Measurements from ENCODE around the gene ITPKB. TPM values are rescaled to one million over a fixed set of nuclear protein-coding genes. Genes with fewer than 3 reads are reported as not detected.
A peak's percentile ranks its signal among the peaks of the same experiment; 100 is the strongest.

Gene ITPKB
- total RNA-seq, 2 experiments from 2014 or later, result 30.7 to 30.8 TPM

- peaks cover 25% of the 10 kb centered on the region for H3K36me3 Mint-ChIP-seq
- no peaks in the 10 kb centered on the region for H3K27me3 Mint-ChIP-seq
- H3K4me3 Mint-ChIP-seq, result peak overlapping the region; percentile 68
- peak overlapping the region; percentile 82 for H3K27ac Mint-ChIP-seq
- H3K9me3 Mint-ChIP-seq, result no peaks in the 10 kb centered on the region
- H3K4me1 Mint-ChIP-seq, result peaks cover 90% of the 10 kb centered on the region
- DNase-seq, result no peak
Observed at GRCh38 chr1:226665505-226666163, 73.4 kb downstream of the ITPKB start.

GRCh38 chr1:226664413-226665101 lies 74.5 kb downstream of the ITPKB start:
- H3K4me3 Mint-ChIP-seq, result no peak overlapping the region
- peaks cover 94% of the 10 kb centered on the region for H3K4me1 Mint-ChIP-seq

GRCh38 chr1:226663327-226663704 lies 75.8 kb downstream of the ITPKB start:
- peak overlapping the region; percentile 93 for H3K27ac Mint-ChIP-seq
- peak overlapping the region; percentile 65 for H3K4me3 Mint-ChIP-seq
- peaks cover 26% of the 10 kb centered on the region for H3K36me3 Mint-ChIP-seq
- no peaks in the 10 kb centered on the region for H3K27me3 Mint-ChIP-seq
- H3K4me1 Mint-ChIP-seq, result peaks cover 96% of the 10 kb centered on the region
- DNase-seq, result no peak
- H3K9me3 Mint-ChIP-seq, result no peaks in the 10 kb centered on the region

More at GRCh38 chr1:226664413-226665101, 74.5 kb downstream of the ITPKB start:
- peaks cover 27% of the 10 kb centered on the region for H3K36me3 Mint-ChIP-seq
- DNase-seq, result no peak
- no peaks in the 10 kb centered on the region for H3K9me3 Mint-ChIP-seq
- H3K27me3 Mint-ChIP-seq, result no peaks in the 10 kb centered on the region
- peak overlapping the region; percentile 93 for H3K27ac Mint-ChIP-seq

GRCh38 chr1:226662642-226663326 lies 76.3 kb downstream of the ITPKB start:
- peak; percentile 85 for DNase-seq
- peaks cover 26% of the 10 kb centered on the region for H3K36me3 Mint-ChIP-seq
- H3K4me3 Mint-ChIP-seq, result peak overlapping the region; percentile 43
- peaks cover 96% of the 10 kb centered on the region for H3K4me1 Mint-ChIP-seq
- no peaks in the 10 kb centered on the region for H3K27me3 Mint-ChIP-seq
- H3K27ac Mint-ChIP-seq, result peak overlapping the region; percentile 93
- no peaks in the 10 kb centered on the region for H3K9me3 Mint-ChIP-seq

GRCh38 chr1:226661965-226662364 lies 77.1 kb downstream of the ITPKB start:
- Mint-ChIP-seq H3K4me1 (peaks cover 96% of the 10 kb centered on the region), H3K27ac (peak overlapping the region; percentile 93), H3K4me3 (peak overlapping the region; percentile 32), H3K9me3 (no peaks in the 10 kb centered on the region), H3K27me3 (no peaks in the 10 kb centered on the region), H3K36me3 (peaks cover 22% of the 10 kb centered on the region)
- no peak for DNase-seq

- DNase-seq, result no peak
- peaks cover 96% of the 10 kb centered on the region for H3K4me1 Mint-ChIP-seq
- no peaks in the 10 kb centered on the region for H3K27me3 Mint-ChIP-seq
- no peaks in the 10 kb centered on the region for H3K9me3 Mint-ChIP-seq
- H3K4me3 Mint-ChIP-seq, result no peak overlapping the region
- H3K36me3 Mint-ChIP-seq, result peaks cover 20% of the 10 kb centered on the region
- peak overlapping the region; percentile 93 for H3K27ac Mint-ChIP-seq
Observed at GRCh38 chr1:226661271-226661670, 77.8 kb downstream of the ITPKB start.

GRCh38 chr1:226660410-226661182 lies 78.5 kb downstream of the ITPKB start:
- Mint-ChIP-seq H3K4me1 (peaks cover 96% of the 10 kb centered on the region), H3K27ac (peak overlapping the region; percentile 93), H3K27me3 (no peaks in the 10 kb centered on the region), H3K4me3 (peak overlapping the region; percentile 47), H3K9me3 (no peaks in the 10 kb centered on the region), H3K36me3 (peaks cover 15% of the 10 kb centered on the region)
- DNase-seq, result no peak

GRCh38 chr1:226659641-226660040 lies 79.4 kb downstream of the ITPKB start:
- H3K27ac Mint-ChIP-seq, result peak overlapping the region; percentile 93
- no peaks in the 10 kb centered on the region for H3K9me3 Mint-ChIP-seq
- no peak overlapping the region for H3K4me3 Mint-ChIP-seq
- no peak for DNase-seq
- H3K27me3 Mint-ChIP-seq, result no peaks in the 10 kb centered on the region
- H3K36me3 Mint-ChIP-seq, result peaks cover 14% of the 10 kb centered on the region
- H3K4me1 Mint-ChIP-seq, result peaks cover 96% of the 10 kb centered on the region

GRCh38 chr1:226659136-226659535 lies 79.9 kb downstream of the ITPKB start:
- Mint-ChIP-seq H3K27me3 (no peaks in the 10 kb centered on the region), H3K4me1 (peaks cover 95% of the 10 kb centered on the region), H3K9me3 (no peaks in the 10 kb centered on the region), H3K27ac (peak overlapping the region; percentile 79), H3K36me3 (peaks cover 18% of the 10 kb centered on the region), H3K4me3 (no peak overlapping the region)
- DNase-seq, result no peak

- Mint-ChIP-seq H3K4me1 (peaks cover 90% of the 10 kb centered on the region), H3K27me3 (no peaks in the 10 kb centered on the region)
Observed at GRCh38 chr1:226658546-226659125, 80.4 kb downstream of the ITPKB start.

GRCh38 chr1:226657895-226658545 lies 81.1 kb downstream of the ITPKB start:
- H3K36me3 Mint-ChIP-seq, result peaks cover 18% of the 10 kb centered on the region
- H3K27me3 Mint-ChIP-seq, result no peaks in the 10 kb centered on the region
- no peak for DNase-seq
- H3K27ac Mint-ChIP-seq, result peak overlapping the region; percentile 79
- H3K4me1 Mint-ChIP-seq, result peaks cover 83% of the 10 kb centered on the region
- H3K9me3 Mint-ChIP-seq, result no peaks in the 10 kb centered on the region
- H3K4me3 Mint-ChIP-seq, result no peak overlapping the region

More at GRCh38 chr1:226658546-226659125, 80.4 kb downstream of the ITPKB start:
- no peak overlapping the region for H3K4me3 Mint-ChIP-seq
- no peaks in the 10 kb centered on the region for H3K9me3 Mint-ChIP-seq
- H3K36me3 Mint-ChIP-seq, result peaks cover 18% of the 10 kb centered on the region
- no peak for DNase-seq
- peak overlapping the region; percentile 79 for H3K27ac Mint-ChIP-seq

- no peak for DNase-seq
- Mint-ChIP-seq H3K4me3 (peak overlapping the region; percentile 20), H3K27ac (peak overlapping the region; percentile 79), H3K36me3 (peaks cover 18% of the 10 kb centered on the region), H3K9me3 (no peaks in the 10 kb centered on the region), H3K4me1 (peaks cover 72% of the 10 kb centered on the region), H3K27me3 (no peaks in the 10 kb centered on the region)
Observed at GRCh38 chr1:226656601-226657277, 82.3 kb downstream of the ITPKB start.

GRCh38 chr1:226656201-226656600 lies 82.9 kb downstream of the ITPKB start:
- Mint-ChIP-seq H3K4me3 (peak overlapping the region; percentile 20), H3K9me3 (no peaks in the 10 kb centered on the region), H3K36me3 (peaks cover 16% of the 10 kb centered on the region), H3K27me3 (no peaks in the 10 kb centered on the region), H3K4me1 (peaks cover 66% of the 10 kb centered on the region), H3K27ac (peak overlapping the region; percentile 79)
- DNase-seq, result no peak

All from activated naive CD8-positive, alpha-beta T cell treated with anti-CD3 and anti-CD28 coated beads for 36 hours (primary cell).